Fibroblast of villous mesenchyme (primary cell): Measurements from ENCODE around the gene KBTBD2. TPM values are rescaled to one million over a fixed set of nuclear protein-coding genes. Genes with fewer than 3 reads are reported as not detected.
"Not testable (repeated sequence)": the region's sequence is repeated elsewhere in the genome, so short reads cannot be mapped to it uniquely, and the experiment has no call there.

Source experiments
- DNase-seq: peaks from one replicate; pipeline ENCODE4 v3.0.0-alpha.2; 2010; ENCODE audit warnings: low read depth
- H3K4me3 ChIP-seq: 2 replicates; pipeline ENCODE4 v1.5.1; 2011; ENCODE audit warnings: low read depth, mild to moderate bottlenecking, low read length
- CTCF ChIP-seq: IDR thresholded peaks from 2 replicates; pipeline ENCODE4 v1.5.1; 2012; ENCODE audit warnings: low read depth, mild to moderate bottlenecking, low read length; ENCODE audit not compliant: insufficient read depth
- total RNA-seq: library from RNA; depleted of rRNA; stranded (reverse); fragments of >200 nt; gene quantifications from 2 replicates; pipeline ENCODE4 v1.2.3, GENCODE V29; 2012

KBTBD2 gene
- total RNA-seq, 1 donor = 54.8 TPM

- H3K4me3 ChIP-seq = no peak overlapping the region
- TF ChIP-seq CTCF = no peak
- no peak for DNase-seq
Measured at GRCh38 chr7:32870298-32870697, 21.3 kb downstream of the KBTBD2 start.

- H3K4me3 ChIP-seq = no peak overlapping the region
- TF ChIP-seq CTCF = no peak
- DNase-seq = no peak
Measured at GRCh38 chr7:32869716-32870115, 21.8 kb downstream of the KBTBD2 start.

- no peak for TF ChIP-seq CTCF
- H3K4me3 ChIP-seq = no peak overlapping the region
- DNase-seq = no peak
Measured at GRCh38 chr7:32868116-32868515, 23.4 kb downstream of the KBTBD2 start.

- no peak for TF ChIP-seq CTCF
- no peak overlapping the region for H3K4me3 ChIP-seq
- no peak for DNase-seq
Measured at GRCh38 chr7:32865448-32866030, 26.0 kb downstream of the KBTBD2 start.

- not testable (repeated sequence) for H3K4me3 ChIP-seq, DNase-seq
Measured at GRCh38 chr7:32863872-32864271, 27.7 kb downstream of the KBTBD2 start.

- DNase-seq = no peak
- no peak for TF ChIP-seq CTCF
- H3K4me3 ChIP-seq = no peak overlapping the region
Measured at GRCh38 chr7:32860090-32860489, 31.5 kb downstream of the KBTBD2 start.

GRCh38 chr7:32858648-32859047, 32.9 kb downstream of the KBTBD2 start:
- no peak overlapping the region for H3K4me3 ChIP-seq
- TF ChIP-seq CTCF = no peak
- DNase-seq = no peak

GRCh38 chr7:32857063-32857462, 34.5 kb downstream of the KBTBD2 start:
- not testable (repeated sequence) for DNase-seq, H3K4me3 ChIP-seq

- DNase-seq, H3K4me3 ChIP-seq: not testable (repeated sequence)
Measured at GRCh38 chr7:32855837-32856775, 35.5 kb downstream of the KBTBD2 start.

GRCh38 chr7:32850654-32851053, 40.9 kb downstream of the KBTBD2 start:
- not testable (repeated sequence) for DNase-seq, H3K4me3 ChIP-seq

- H3K4me3 ChIP-seq = not testable (repeated sequence)
- DNase-seq = peak; percentile 53
Measured at GRCh38 chr7:32848655-32849054, 42.9 kb downstream of the KBTBD2 start.
